NCI-H524 treated with DMSO at 0.1 percent for 48 hours (cell line): Measurements from ENCODE around the gene IVNS1ABP.
"Not testable (repeated sequence)": the region's sequence is repeated elsewhere in the genome, so short reads cannot be mapped to it uniquely, and the experiment has no call there.

Experiments
- DNase-seq: peaks from one replicate; lab custom pipeline; 2025; lab: John Stamatoyannopoulos, UW

IVNS1ABP gene

DNA sequence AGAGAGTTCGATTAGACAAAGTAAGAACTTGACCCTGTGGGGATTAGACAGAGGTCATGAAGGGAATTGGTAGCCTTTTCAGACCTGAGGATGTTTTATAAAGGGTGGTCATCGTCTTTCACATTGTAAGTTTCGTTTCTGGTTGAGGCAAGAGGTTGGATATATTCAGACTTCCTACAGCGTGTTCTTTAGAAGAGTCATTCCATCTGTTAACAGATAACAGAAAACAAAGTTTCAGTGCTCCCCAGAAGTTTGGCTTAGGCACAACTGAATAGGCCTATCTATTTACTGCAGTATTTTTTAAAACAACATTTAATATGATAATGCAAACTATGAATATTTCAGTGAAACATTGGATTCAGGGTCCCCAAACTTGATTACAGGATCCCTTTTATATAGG lies 17.1 kb upstream of the IVNS1ABP start:
- no peak for DNase-seq

GRCh38 chr1:185328255-185328654 lies 11.2 kb upstream of the IVNS1ABP start:
- no peak for DNase-seq

DNA sequence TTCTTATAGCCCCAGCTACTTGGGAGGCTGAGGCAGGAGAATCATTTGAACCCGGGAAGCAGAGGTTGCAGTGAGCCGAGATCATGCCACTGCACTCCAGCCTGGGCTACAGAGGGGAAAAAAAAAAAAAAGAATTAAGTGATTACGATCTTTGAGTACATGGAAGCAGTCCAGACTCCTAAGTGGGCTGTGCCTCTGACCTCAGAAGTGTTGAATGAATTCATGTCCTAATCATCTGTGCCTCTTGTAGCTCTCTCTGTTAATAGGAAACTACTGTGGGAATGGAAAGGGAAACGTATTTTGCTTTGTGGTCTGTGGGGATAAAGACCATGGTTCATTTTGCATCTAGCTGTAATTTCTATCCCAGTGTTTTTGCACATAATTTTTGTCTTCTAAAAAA lies 8.4 kb upstream of the IVNS1ABP start:
- DNase-seq: no peak

GRCh38 chr1:185324118-185324517 lies 7.1 kb upstream of the IVNS1ABP start:
- DNase-seq: no peak

- no peak for DNase-seq
Observed at GRCh38 chr1:185322636-185323035, 5.6 kb upstream of the IVNS1ABP start.

GRCh38 chr1:185321653-185322221 lies 4.7 kb upstream of the IVNS1ABP start:
- DNase-seq: not testable (repeated sequence)

DNA sequence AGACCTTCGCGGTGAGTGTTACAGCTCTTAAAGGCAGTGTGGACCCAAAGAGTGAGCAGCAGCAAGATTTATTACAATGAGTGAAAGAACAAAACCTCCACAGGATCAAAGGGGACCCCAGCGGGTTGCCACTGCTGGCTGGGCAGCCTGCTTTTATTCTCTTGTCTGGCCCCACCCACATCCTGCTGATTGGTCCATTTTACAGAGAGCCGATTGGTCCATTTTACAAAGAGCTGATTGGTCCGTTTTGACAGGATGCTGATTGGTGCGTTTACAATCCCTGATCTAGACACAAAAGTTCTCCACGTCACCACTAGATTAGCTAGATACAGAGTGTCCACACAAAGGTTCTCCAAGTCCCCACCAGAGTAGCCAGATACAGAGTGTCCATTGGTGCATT lies 4.1 kb upstream of the IVNS1ABP start:
- not testable (repeated sequence) for DNase-seq

- DNase-seq: no peak
Observed at GRCh38 chr1:185319139-185319475, 2.1 kb upstream of the IVNS1ABP start.

- no peak for DNase-seq
Observed at GRCh38 chr1:185318431-185319138, 1.5 kb upstream of the IVNS1ABP start.

DNA sequence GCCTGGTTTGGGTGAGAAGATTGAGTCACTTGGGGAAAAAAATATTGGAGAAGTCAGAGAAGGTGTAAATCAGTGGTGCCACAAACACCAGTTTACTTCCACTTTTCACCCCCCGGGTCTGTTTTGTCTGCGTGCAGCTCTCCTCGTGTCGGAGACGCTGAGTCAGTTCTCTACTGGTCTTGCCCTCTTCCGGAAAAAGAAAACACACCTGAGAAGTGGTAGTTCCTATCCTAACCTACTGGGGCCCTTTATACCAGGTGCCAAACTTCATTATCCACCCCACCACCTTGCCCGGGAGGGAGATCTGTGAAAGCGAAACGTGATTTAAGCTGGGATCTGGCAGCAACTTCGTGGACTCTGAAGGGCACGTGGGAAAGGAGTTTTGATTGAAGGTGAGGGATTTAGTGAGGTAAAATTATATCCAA lies 855 bp upstream of the IVNS1ABP start:
- no peak for DNase-seq

DNA sequence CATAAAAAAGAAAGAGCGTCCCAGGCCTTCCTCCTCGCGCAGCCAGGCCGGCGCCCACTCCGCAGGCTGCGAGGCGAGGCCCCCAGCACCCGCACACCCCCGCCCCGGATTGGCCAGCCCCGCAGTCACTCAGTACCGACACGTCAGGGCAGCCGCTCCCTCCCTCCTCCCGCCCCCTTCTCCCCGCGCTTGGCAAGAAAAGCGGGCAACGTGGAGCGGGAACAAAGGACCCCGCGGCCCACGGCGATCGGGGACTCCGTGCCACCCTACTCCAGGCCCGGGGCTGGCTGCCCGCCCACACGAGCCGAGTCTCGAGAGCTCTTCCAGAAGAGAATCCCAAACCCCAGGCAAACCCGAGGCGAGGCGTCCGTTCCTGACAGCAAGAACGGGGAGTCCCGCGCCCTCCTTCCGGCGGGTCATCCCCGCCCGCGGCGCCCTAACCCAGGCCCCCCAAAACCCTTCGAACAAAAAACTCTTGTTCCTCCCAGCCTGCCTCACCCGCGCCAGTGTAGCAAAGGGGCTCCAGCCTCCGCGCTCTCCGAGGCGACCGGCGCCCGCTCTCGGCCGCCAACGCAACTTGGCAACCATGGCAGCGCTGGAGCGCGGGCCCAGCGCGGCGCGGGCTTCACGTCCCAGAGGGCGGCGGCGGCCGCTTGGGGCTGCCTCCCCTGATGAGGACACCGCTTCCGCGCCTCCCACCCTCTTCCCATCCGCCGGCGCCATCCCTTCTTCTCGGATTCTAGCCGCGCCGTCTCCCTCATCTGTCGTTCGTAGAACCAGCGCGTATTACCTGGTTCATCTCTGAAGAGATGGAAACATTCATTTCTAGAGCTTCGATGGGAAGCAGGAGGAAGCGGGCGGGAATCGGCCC lies 645 bp downstream of the IVNS1ABP start:
- DNase-seq: no peak

DNA sequence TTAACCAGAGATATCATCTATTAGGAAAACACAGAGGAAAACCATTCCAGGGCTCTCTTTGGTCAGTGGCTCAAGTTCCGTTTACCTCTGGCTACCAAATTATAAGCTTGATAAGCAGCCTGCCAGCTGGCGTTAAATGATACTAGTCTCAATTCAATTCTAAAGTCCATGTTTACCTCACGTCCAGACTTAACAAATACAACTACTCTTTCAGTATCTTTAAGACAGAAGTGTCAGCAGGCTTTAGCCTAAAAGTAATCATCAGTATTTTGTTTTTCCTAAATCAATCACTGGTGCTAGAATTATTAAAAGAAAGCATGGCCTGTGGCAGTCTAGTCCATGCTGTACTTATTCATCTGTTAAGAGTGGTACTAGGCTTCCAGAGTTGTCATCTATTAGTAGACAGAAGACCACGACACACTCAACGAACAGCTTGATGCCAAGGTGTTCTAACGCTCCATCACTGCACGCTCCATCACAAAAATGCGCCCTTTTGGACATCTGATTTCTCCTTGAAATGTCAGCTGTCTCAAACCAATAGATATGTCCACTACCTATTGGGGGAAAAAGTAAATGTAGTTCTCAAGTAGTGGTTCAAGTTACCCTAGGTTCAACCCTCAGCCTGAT lies 1.5 kb downstream of the IVNS1ABP start:
- DNase-seq: no peak

- no peak for DNase-seq
Observed at GRCh38 chr1:185314411-185314810, 2.6 kb downstream of the IVNS1ABP start.

DNA sequence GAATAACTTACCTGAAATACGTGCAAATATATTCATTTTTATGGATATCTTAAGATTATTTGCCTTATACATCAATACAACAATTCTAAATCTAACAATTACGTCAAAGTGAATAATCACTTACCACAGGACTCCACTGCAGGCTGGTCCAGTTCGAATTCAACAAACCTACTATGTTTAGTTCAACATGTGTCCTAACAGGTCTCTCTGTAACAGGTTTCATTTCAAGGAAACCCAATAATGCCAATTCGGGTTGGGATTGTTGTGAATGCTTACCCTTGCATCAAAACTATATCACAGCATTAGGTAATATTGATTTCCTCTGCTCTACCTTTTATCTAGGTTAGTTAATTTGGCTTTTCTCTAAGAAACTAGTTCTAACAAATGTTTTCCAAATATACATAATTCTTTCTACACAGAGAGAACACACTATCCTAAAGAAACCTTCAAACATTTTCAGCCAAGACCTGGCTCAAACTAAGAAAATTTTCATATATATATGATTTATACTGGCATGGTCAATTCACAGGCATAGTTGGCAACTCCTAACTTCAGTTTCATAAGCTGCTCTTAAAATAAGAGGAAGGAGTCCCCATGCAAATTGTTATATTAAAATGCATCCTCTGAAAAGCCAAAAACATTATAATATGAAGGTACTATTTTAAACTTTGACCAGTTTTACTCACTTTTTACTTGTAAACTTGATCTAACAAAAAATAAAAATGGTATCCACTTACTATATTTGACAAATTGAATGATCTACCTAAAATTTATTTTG lies 4.5 kb downstream of the IVNS1ABP start:
- no peak for DNase-seq

DNA sequence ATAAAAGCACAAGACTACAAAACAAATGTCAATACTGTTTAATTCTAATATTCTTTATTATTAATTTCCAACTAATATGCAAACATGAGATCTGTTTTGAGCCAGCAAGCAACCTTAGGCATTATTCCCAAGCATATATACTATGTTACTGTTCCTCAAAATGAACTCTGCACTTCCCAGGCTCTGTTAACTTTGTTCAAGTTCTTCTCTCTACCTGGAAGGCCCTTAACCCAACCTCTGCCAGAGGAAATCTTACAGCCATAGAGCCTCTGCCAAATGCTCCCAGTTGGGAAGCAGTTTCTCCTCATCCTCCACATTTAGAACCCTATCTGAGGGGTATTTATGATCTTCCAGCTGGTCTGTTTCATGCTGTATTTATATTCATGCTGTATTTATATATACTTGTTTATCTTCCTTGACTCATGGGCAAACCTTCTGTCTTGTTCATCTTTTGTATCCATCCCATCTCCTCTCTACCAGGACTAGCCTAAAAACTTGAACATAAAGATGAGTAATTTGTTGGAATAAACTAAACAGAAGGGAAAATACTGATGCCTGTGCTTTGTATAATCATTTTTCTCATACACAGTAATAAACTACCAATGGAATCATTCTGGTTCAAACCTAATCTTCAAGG lies 5.3 kb downstream of the IVNS1ABP start:
- no peak for DNase-seq

- no peak for DNase-seq
Observed at GRCh38 chr1:185309566-185309965, 7.5 kb downstream of the IVNS1ABP start.

DNA sequence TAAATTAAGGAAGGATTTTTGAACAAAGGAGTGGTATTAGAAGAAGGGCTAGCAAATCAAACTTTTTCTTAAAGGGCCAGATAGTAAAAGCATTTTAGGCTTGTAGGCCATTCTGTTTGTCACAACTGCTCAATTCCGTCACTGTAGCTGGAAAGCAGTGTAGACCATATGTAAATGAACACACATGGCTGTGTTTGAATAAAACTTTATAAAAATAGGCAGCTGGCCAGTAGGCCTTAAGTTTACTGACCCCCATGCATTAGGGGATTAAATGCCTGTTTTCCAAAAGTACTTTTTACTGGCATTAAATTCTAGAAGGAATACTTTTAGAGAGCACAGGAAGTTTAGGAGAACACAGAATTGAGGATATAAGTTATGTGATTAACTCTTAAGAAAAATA lies 8.9 kb downstream of the IVNS1ABP start:
- DNase-seq: no peak

GRCh38 chr1:185305419-185305818 lies 11.6 kb downstream of the IVNS1ABP start:
- DNase-seq: no peak

GRCh38 chr1:185300152-185300551 lies 16.9 kb downstream of the IVNS1ABP start:
- DNase-seq: no peak

DNA sequence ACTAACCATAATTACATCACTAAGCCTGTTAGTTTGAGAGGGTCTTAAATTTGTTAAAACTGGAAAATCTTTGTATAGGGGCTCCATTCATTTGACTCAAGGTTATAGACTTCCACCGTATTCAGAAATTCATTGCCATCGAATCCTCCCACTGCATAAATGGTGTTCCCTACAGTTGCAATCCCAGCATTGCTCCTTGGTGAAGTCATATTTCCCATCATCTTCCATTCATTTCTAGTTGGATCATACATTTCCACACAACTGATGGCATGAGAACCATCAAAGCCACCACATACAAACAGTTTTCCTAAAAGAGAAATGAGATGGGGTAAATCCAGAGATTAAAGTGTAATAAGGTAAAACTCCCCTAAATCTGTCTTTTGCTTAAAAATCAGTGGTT lies 19.1 kb downstream of the IVNS1ABP start:
- DNase-seq: no peak

DNA sequence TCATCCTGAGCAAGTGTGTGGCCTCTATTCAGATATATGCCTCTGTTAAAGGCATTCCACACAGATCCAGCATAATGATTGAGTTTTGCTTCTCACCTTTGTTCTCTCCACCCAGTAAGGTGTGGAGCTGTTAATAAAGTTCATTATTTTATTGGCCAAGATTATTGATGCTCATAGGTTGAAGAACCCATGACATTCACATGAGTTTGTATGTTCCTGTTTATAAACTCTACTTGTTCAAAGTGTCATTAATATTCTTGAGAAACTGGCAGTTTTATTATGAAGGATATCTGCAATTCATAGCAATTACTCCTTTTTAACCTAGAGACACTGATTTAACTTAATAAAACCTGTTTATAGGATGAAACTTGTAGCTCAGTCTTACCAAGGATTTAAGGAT lies 22.0 kb downstream of the IVNS1ABP start:
- DNase-seq: no peak
